Karpas-422 (cell line): Measurements from ENCODE around the gene JMJD1C. TPM values are rescaled to one million over a fixed set of nuclear protein-coding genes. Genes with fewer than 3 reads are reported as not detected.

Experiments used
- DNase-seq: peaks from one replicate; pipeline ENCODE4 v3.0.0-alpha.2; 2015
- H2AFZ ChIP-seq: fragments of 200-600 bp; sonication (generic); 2 replicates; pipeline ENCODE4 v1.6.1; 2014; ENCODE audit warnings: antibody characterized with exemption, low read length, mixed read lengths
- H3K27ac ChIP-seq: fragments of 200-600 bp; sonication (generic); 2 replicates; pipeline ENCODE4 v1.5.1; 2014; ENCODE audit warnings: mild to moderate bottlenecking, low read length, moderate library complexity
- H3K27me3 ChIP-seq: fragments of 200-600 bp; sonication (generic); 2 replicates; pipeline ENCODE4 v1.6.1; 2014; ENCODE audit warnings: low read length, mixed read lengths
- H3K36me3 ChIP-seq: fragments of 200-600 bp; sonication (generic); 2 replicates; pipeline ENCODE4 v1.6.1; 2014; ENCODE audit warnings: low read length, mixed read lengths; ENCODE audit not compliant: insufficient read depth
- H3K4me1 ChIP-seq: fragments of 200-600 bp; sonication (generic); 2 replicates; pipeline ENCODE4 v1.6.1; 2014; ENCODE audit warnings: mild to moderate bottlenecking, low read length, mixed read lengths
- H3K4me2 ChIP-seq: fragments of 200-600 bp; sonication (generic); 2 replicates; pipeline ENCODE4 v1.6.1; 2014; ENCODE audit warnings: low read length, low read depth, mild to moderate bottlenecking; ENCODE audit not compliant: poor library complexity, severe bottlenecking
- H3K4me3 ChIP-seq: fragments of 200-600 bp; sonication (generic); 2 replicates; pipeline ENCODE4 v1.5.1; 2014; ENCODE audit warnings: mild to moderate bottlenecking, antibody characterized with exemption, low read length, mixed read lengths
- H3K79me2 ChIP-seq: fragments of 200-600 bp; sonication (generic); 2 replicates; pipeline ENCODE4 v1.6.1; 2014; ENCODE audit warnings: mild to moderate bottlenecking, low read length, mixed read lengths
- H3K9ac ChIP-seq: fragments of 200-600 bp; sonication (generic); 2 replicates; pipeline ENCODE4 v1.6.0; 2014; ENCODE audit warnings: low read length
- H3K9me2 ChIP-seq: fragments of 200-600 bp; sonication (generic), shearing (Covaris generic); replicated peaks from 2 replicates; pipeline ENCODE4 v1.6.0; 2014; ENCODE audit warnings: mild to moderate bottlenecking, low read length, moderate library complexity; ENCODE audit not compliant: insufficient read depth
- H3K9me3 ChIP-seq: fragments of 300-700, 200-600 bp; sonication (generic); 2 replicates; pipeline ENCODE4 v1.6.1; 2014; ENCODE audit warnings: low read length, mixed read lengths
- H4K20me1 ChIP-seq: fragments of 200-600 bp; sonication (generic); 2 replicates; pipeline ENCODE4 v1.6.1; 2014; ENCODE audit warnings: mild to moderate bottlenecking, antibody characterized with exemption, low read length, low read depth; ENCODE audit not compliant: insufficient read depth
- total RNA-seq: library from RNA; depleted of rRNA; stranded (reverse); fragments of >200 nt; shearing (Covaris generic); gene quantifications from 2 replicates; pipeline ENCODE4 v1.2.3, GENCODE V29; 2014; ENCODE audit warnings: low replicate concordance

JMJD1C gene
- total RNA-seq, 1 experiment from 2014 or later, result 141 TPM

- Histone ChIP-seq H3K9me2 (no peaks in the 10 kb centered on the region), H3K9ac (no peak overlapping the region), H3K79me2 (peaks cover 20% of the 10 kb centered on the region; the same call in 1 of the 2 replicates)
These were observed 50.0 kb downstream of the JMJD1C start for GRCh38 chr10:63415640-63416244.

GRCh38 chr10:63414481-63415260 lies 51.1 kb downstream of the JMJD1C start:
- Histone ChIP-seq H3K4me2 (no peak overlapping the region), H3K27me3 (no peaks in the 10 kb centered on the region), H4K20me1 (0 out of 2 replicates have a peak, but pooled peaks cover 8% of the 10 kb centered on the region), H3K27ac (no peak overlapping the region), H3K9me2 (no peaks in the 10 kb centered on the region), H3K4me1 (peaks cover 22% of the 10 kb centered on the region), H3K4me3 (no peak overlapping the region), H3K79me2 (peaks cover 20% of the 10 kb centered on the region; the same call in 1 of the 2 replicates), H3K9me3 (no peaks in the 10 kb centered on the region), H2AFZ (no peak overlapping the region), H3K36me3 (no peaks in the 10 kb centered on the region), H3K9ac (no peak overlapping the region)
- DNase-seq, result no peak

More at GRCh38 chr10:63415640-63416244, 50.0 kb downstream of the JMJD1C start:
- Histone ChIP-seq H3K4me2 (no peak overlapping the region), H3K36me3 (no peaks in the 10 kb centered on the region), H3K27me3 (no peaks in the 10 kb centered on the region), H3K9me3 (no peaks in the 10 kb centered on the region), H4K20me1 (0 out of 2 replicates have a peak, but pooled peaks cover 8% of the 10 kb centered on the region), H2AFZ (no peak overlapping the region), H3K4me3 (no peak overlapping the region), H3K27ac (no peak overlapping the region), H3K4me1 (peaks cover 13% of the 10 kb centered on the region)
- no peak for DNase-seq

GRCh38 chr10:63413429-63413828 lies 52.3 kb downstream of the JMJD1C start:
- Histone ChIP-seq H3K4me3 (no peak overlapping the region), H3K4me1 (peaks cover 25% of the 10 kb centered on the region), H3K27me3 (no peaks in the 10 kb centered on the region), H4K20me1 (0 out of 2 replicates have a peak, but pooled peaks cover 8% of the 10 kb centered on the region), H3K9me3 (no peaks in the 10 kb centered on the region), H3K27ac (no peak overlapping the region), H3K79me2 (peaks cover 20% of the 10 kb centered on the region; the same call in 1 of the 2 replicates), H3K4me2 (no peak overlapping the region), H3K9ac (no peak overlapping the region), H2AFZ (no peak overlapping the region), H3K36me3 (no peaks in the 10 kb centered on the region), H3K9me2 (no peaks in the 10 kb centered on the region)
- no peak for DNase-seq

GRCh38 chr10:63412304-63412703 lies 53.5 kb downstream of the JMJD1C start:
- no peak for DNase-seq
- Histone ChIP-seq H3K27ac (no peak overlapping the region), H3K36me3 (no peaks in the 10 kb centered on the region), H3K4me2 (no peak overlapping the region), H3K79me2 (peaks cover 15% of the 10 kb centered on the region; the same call in 1 of the 2 replicates), H3K9ac (no peak overlapping the region), H2AFZ (no peak overlapping the region), H3K9me3 (no peaks in the 10 kb centered on the region), H3K27me3 (no peaks in the 10 kb centered on the region), H3K9me2 (no peaks in the 10 kb centered on the region), H3K4me3 (no peak overlapping the region), H3K4me1 (peaks cover 15% of the 10 kb centered on the region), H4K20me1 (0 out of 2 replicates have a peak, but pooled peaks cover 8% of the 10 kb centered on the region)

GRCh38 chr10:63410633-63411032 lies 55.1 kb downstream of the JMJD1C start:
- Histone ChIP-seq H3K27me3 (no peaks in the 10 kb centered on the region), H3K4me2 (no peak overlapping the region), H2AFZ (no peak overlapping the region), H3K36me3 (no peaks in the 10 kb centered on the region), H3K9me2 (no peaks in the 10 kb centered on the region), H3K79me2 (peaks cover 2% of the 10 kb centered on the region; the same call in 1 of the 2 replicates), H3K4me3 (no peak overlapping the region), H3K9ac (no peak overlapping the region), H3K4me1 (peaks cover 14% of the 10 kb centered on the region), H3K27ac (no peak overlapping the region), H3K9me3 (no peaks in the 10 kb centered on the region), H4K20me1 (no peaks in the 10 kb centered on the region)
- DNase-seq, result no peak

GRCh38 chr10:63409465-63410027 lies 56.2 kb downstream of the JMJD1C start:
- H3K4me1 ChIP-seq, result peaks cover 14% of the 10 kb centered on the region

GRCh38 chr10:63407136-63407662 lies 58.6 kb downstream of the JMJD1C start:
- H3K79me2 ChIP-seq, result no peaks in the 10 kb centered on the region

More at GRCh38 chr10:63409465-63410027, 56.2 kb downstream of the JMJD1C start:
- H2AFZ ChIP-seq, result no peak overlapping the region
- no peaks in the 10 kb centered on the region for H3K27me3 ChIP-seq
- no peak overlapping the region for H3K4me3 ChIP-seq
- no peak overlapping the region for H3K27ac ChIP-seq
- H3K9me3 ChIP-seq, result no peaks in the 10 kb centered on the region
- no peaks in the 10 kb centered on the region for H3K9me2 ChIP-seq
- no peaks in the 10 kb centered on the region for H3K36me3 ChIP-seq
- H4K20me1 ChIP-seq, result no peaks in the 10 kb centered on the region
- DNase-seq, result no peak
- H3K79me2 ChIP-seq, result no peaks in the 10 kb centered on the region
- H3K9ac ChIP-seq, result no peak overlapping the region
- no peak overlapping the region for H3K4me2 ChIP-seq

More at GRCh38 chr10:63407136-63407662, 58.6 kb downstream of the JMJD1C start:
- Histone ChIP-seq H3K4me3 (no peak overlapping the region), H3K27ac (no peak overlapping the region), H3K4me2 (no peak overlapping the region), H2AFZ (no peak overlapping the region), H3K4me1 (peaks cover 14% of the 10 kb centered on the region), H3K9me2 (no peaks in the 10 kb centered on the region), H3K36me3 (no peaks in the 10 kb centered on the region), H3K9ac (no peak overlapping the region), H3K27me3 (no peaks in the 10 kb centered on the region), H4K20me1 (no peaks in the 10 kb centered on the region), H3K9me3 (no peaks in the 10 kb centered on the region)
- DNase-seq, result no peak
